Measurements from ENCODE around the gene PIN1.
"Not testable (repeated sequence)": the region's sequence is repeated elsewhere in the genome, so short reads cannot be mapped to it uniquely, and the experiment has no call there.

Gene PIN1

GRCh38 chr19:9834726-9835506, at the start of gene PIN1:
Gene PIN1 (plus strand): TSS chr19:9835318. CDS start chr19:9835345, 27 bp downstream.
- DNase-seq = peak; percentile 99

GRCh38 chr19:9785367-9786331, 49.5 kb upstream of the PIN1 start:
- DNase-seq = peak; percentile 98

DNA sequence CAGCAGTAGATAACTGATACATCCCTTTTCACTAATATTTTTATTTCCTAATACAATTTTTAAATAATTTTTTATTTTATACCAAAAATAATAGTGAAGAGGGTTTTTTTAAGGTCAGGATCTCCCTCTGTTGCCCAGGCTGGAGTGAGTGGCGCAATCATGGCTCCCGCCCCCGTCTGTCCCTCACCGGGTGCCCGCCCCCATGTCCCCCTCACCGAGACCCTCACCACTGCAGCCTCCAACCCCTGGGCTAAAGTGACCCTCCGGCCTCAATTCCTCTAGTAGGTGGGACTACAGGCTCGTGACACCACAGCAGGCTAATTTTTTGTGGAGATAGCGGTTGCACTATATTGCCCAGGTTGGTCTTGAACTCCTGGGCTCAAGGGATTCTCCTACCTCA, 48.8 kb upstream of the PIN1 start:
- DNase-seq = no peak

DNA sequence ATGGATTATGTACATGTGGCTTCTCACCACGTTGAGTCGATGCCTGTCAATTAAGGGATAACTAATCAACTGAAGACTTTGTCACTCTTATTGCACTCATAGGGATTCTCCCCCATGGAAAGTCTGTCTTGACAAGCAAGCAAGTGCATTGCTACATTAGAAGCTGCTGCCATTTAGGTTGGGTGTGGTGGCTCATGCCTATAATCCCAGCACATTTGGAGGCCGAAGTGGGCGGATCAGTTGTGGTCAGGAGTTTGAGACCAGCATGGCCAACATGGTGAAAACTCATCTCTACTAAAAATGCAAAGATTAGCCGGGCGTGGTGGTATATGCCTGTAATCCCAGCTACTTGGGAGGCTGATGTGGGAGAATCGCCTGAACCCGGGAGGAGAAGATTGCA, 48.3 kb upstream of the PIN1 start:
- DNase-seq = no peak

DNA sequence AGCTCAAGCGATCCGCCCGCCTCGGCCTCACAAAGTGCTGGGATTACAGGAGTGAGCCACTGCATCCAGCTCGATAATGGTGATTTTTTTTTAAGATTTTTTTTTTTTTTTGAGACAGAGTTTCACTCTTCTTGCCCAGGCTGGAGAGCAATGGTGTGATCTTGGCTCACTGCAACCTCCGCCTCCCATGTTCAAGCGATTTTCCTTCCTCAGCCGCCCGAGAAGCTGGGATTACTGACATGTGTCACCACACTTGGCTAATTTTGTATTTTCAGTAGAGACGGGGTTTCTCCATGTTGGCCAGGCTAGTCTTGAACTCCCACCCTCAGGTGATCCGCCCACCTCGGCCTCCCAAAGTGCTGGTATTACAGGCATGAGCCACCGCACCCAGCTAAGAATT, 46.5 kb upstream of the PIN1 start:
- not testable (repeated sequence) for DNase-seq

- no peak for DNase-seq
Observed at GRCh38 chr19:9789066-9789465, 46.1 kb upstream of the PIN1 start.

- DNase-seq = not testable (repeated sequence)
Observed at GRCh38 chr19:9789579-9789978, 45.5 kb upstream of the PIN1 start.

DNA sequence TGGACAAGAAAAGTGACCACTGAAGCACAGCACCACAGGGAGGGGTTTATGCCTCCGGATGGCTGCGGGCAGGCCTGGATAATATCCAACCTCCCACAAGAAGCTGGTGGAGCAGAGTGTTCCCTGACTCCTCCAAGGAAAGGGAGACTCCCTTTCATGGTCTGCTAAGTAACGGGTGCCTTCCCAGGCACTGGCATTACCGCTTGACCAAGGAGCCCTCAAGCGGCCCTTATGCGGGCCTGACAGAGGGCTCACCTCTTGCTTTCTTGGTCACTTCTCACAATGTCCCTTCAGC, 44.1 kb upstream of the PIN1 start:
- DNase-seq = not testable (repeated sequence)

DNA sequence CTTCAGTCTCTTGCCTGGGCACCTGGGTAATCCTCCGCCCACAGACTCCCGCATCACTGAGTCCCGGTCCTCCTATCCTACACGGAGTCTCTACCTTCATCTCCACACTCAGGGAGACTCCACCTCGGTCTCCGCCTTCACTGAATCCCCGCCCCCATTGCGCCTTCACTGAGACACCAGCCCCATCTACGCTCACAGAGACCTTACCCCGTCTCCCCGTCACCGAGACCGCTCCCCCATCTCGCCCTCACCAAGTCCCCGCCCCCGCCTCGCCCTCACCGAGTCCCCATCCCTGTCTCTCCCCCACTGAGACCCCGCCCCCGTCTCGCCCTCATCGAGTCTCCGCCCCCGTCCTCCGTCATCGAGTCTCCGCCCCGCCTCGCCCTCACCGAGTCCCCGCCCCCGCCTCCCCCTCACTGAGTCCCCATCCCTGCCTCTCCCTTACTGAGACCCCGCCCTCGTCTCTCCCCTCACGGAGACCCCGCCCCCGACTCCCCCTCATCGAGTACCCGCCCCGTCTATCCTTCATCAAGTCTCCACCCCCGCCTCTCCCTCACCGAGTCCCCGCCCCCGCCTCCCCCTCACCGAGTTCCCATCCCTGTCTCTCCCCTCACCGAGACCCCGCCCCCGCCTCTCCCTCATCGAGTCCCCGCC, 43.4 kb upstream of the PIN1 start:
- DNase-seq = peak; percentile 97

- DNase-seq = peak; percentile 97
Observed at GRCh38 chr19:9792206-9793070, 42.7 kb upstream of the PIN1 start.

DNA sequence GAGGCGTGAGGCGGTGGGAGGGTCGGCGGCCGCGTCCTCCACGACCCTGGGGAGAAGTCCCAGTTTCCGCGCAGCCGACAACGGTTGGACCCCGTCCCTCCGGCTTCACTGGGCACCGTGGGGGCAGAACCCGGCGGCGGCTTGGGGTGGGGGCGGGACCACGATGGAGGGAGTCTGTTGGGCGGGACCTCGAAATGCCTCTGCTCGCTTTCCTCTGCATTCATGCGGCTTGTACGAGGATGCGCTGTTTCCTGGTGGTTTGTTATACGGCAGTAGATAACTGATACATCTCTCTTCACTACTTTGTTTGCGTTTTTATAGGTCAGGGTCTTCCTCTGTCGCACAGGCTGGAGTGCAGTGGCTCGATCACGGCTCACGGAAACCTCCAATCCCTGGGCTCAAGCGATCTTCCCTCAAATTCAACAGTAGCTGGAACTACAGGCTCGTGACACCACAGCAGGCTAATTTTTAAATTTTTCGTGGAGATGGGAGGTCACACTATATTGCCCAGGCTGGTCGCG, 42.0 kb upstream of the PIN1 start:
- DNase-seq = peak; percentile 59

DNA sequence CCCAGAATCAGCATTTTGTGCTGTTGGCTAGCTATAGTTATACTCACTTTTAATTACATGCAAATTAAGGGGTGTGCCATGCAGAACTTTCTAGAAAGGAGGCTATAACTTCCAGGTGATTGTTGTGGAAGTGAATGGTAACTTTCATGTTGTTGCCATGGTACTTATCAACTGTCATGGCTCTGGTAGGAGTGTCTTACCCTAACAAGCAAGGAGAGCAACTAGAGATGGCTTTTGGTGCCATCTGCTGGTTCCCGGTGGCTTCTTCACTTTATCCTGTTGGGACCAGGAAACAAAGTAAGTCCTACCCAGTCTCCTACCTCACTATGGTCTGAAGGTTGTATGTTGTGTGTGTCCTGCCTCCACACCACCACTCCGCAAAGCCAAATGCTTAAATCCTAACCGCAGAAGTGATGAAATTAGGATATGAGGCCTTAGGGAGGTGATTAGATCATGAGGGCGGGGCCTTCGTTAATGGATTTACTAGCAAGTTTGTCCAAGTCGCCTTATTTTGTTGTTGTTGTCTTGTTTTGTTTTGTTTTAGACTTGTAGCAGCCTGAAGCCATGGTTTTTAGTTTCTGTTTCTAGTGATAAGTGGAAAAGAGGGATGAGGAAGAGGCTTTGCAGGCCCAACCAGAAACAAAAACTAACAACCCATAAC, 38.9 kb upstream of the PIN1 start:
- peak; percentile 89 for DNase-seq

- DNase-seq = no peak
Observed at GRCh38 chr19:9797871-9798270, 37.2 kb upstream of the PIN1 start.

DNA sequence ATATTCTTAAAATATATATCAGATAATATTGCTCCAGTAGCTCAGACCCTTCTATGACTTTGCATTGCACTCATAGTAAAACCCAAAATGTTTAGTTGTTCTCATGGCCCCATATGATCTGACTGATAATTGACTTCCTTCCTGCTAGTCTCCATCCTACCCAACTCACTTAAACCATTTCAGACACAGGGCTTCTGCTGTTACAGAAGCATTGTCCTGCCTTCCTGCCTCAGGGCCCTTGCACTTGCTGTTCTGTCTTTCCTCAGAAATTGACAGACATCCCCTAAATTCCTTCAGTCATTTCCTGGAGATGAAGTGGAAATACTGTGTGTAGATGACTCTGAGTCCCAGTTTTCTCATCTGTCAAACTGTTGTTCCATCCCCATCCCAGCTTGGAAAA, 36.0 kb upstream of the PIN1 start:
- no peak for DNase-seq

GRCh38 chr19:9801976-9802375, 33.1 kb upstream of the PIN1 start:
- peak; percentile 39 for DNase-seq

GRCh38 chr19:9806803-9807202, 28.3 kb upstream of the PIN1 start:
- no peak for DNase-seq

DNA sequence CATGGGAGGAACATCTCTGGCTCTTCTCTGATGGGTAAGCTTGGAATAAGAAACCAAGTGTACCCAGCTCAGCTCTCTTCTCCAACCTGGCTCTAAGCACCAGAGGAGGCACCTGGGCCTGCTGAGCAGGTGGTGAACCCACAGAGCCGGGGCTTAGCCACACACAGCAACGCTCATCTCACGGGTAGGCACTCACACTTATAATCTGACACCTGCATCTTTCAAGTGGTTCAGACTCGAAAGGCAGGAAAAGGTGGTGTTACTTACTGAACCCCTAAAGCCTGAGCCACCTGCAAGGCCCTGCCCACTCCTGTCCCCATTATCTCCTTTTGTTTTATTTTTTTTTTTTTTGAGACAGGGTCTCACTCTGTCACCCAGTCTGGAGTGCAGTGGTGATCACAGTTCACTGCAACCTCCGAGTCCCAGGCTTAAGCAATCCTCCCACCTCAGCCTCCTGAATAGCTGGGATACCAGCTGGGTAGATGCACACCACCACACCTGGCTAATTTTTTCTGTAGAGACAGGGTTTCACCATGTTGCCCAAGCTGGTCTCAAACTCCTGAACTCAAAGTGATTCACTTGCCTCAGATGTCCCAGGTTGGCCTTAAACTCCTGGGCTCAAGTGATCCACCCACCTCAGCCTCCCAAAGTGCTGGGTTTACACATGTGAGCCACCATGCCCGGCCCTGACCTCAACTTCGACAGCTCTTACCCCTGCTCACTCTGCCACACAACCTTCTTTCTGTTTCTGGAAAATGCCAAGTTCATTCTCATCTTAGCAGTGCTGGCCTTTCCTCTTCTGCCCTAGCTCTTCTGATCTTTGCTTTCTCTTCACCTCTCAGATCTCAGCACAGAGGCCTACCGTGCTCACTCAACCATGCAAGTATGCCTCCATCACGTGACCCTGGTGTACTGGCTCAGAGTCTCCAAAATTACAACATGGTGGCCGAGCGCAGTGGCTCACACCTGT, 26.0 kb upstream of the PIN1 start:
- DNase-seq = no peak

- no peak for DNase-seq
Observed at GRCh38 chr19:9811139-9811538, 24.0 kb upstream of the PIN1 start.

GRCh38 chr19:9818175-9818733, 16.9 kb upstream of the PIN1 start:
- DNase-seq = no peak

Measured in NCI-H82 (cell line).